Esophagus squamous epithelium (tissue), 5 donors: ENCODE data around the gene HTRA2. TPM values are rescaled to one million over a fixed set of nuclear protein-coding genes. Genes with fewer than 3 reads are reported as not detected.

Experiments used
- DNase-seq: peaks from one replicate; lab custom pipeline; 2025; lab: John Stamatoyannopoulos, UW
- H3K27ac ChIP-seq, 4 donors: fragments of 200-600 bp; sonication (generic); one replicate each; pipeline ENCODE4 v1.5.1; 2016 to 2019; ENCODE audit warnings: mild to moderate bottlenecking in 1 of 4
- H3K27me3 ChIP-seq, 4 donors: fragments of 200-600 bp; sonication (generic); 1 replicate in 3 of 4; 2 replicates in 1 of 4; pipeline versions ENCODE4 v1.5.1 to v1.6.0; 2017 to 2021; ENCODE audit warnings: antibody characterized with exemption in 1 of 4
- H3K36me3 ChIP-seq, 3 donors: fragments of 200-600 bp; sonication (generic); one replicate each; pipeline ENCODE4 v1.5.1; 2016 to 2019
- H3K4me1 ChIP-seq, 3 donors: fragments of 200-600 bp; sonication (generic); one replicate each; pipeline ENCODE4 v1.5.1; 2017 to 2019
- H3K4me3 ChIP-seq, 4 donors: fragments of 200-600 bp; sonication (generic); 1 replicate in 3 of 4; 2 replicates in 1 of 4; pipeline ENCODE4 v1.5.1; 2016 to 2019; ENCODE audit warnings: mild to moderate bottlenecking in 2 of 4, moderate library complexity in 1 of 4
- H3K9me3 ChIP-seq, 3 donors: fragments of 200-600 bp; sonication (generic); one replicate each; pipeline ENCODE4 v1.5.1; 2016 to 2019
- CTCF ChIP-seq, 6 experiments: fragments of 450-650 bp in 4 of 6; fragments of 200-600 bp in 2 of 6; sonication (generic) in 2 of 6; IDR thresholded peaks; one replicate each; pipeline ENCODE4 v1.5.1; 2016 to 2019; ENCODE audit warnings: antibody characterized with exemption in 6 of 6, mild to moderate bottlenecking in 4 of 6, moderate library complexity in 4 of 6
- POLR2A ChIP-seq, 4 donors: fragments of 450-650 bp; IDR thresholded peaks; one replicate each; pipeline ENCODE4 v1.6.1; 2017; ENCODE audit warnings: antibody characterized with exemption in 4 of 4, mild to moderate bottlenecking in 4 of 4, moderate library complexity in 3 of 4
- WGBS, 2 donors: methylation state at CpG; one replicate each; pipeline ENCODE4 v1.1.5; 2018; 5-methylcytosine and 5-hydroxymethylcytosine counted together
- intact Hi-C: fragments of 100-400 bp; cut with DNase I; formaldehyde crosslinking; loops from one replicate; pipeline ENCODE4 v1.15.0; 2022
- total RNA-seq, 4 donors: library from RNA; depleted of rRNA; stranded (reverse); fragments of >200 nt; gene quantifications; one replicate each; pipeline ENCODE4 v1.1.0, GENCODE V29; 2016
- donor health status: DM: yes; HTN: yes; CAD: no.

The HTRA2 gene
- total RNA-seq, 4 donors from 2014 or later = 16.9 to 25.8 (median 22.0) TPM

- peak within 1 kb of the TSS in 1 of 4 donors; percentile 28 for H3K4me3 ChIP-seq
These were observed 3.8 kb upstream of the HTRA2 start, which contains the start of gene DQX1 for GRCh38 chr2:74525717-74526648. DQX1 (minus strand) TSS chr2:74526231; CDS start chr2:74525729, 502 bp downstream.

GRCh38 chr2:74526649-74527230 is 3.0 kb upstream of the HTRA2 start:
- WGBS, 2 donors = 96 to 100% methylated on average over 8 to 11 of the region's 11 CpGs
- Histone ChIP-seq H3K4me1 (peaks cover 18 to 54% (median 28%) of the 10 kb centered on the region in 3 donors), H3K27ac (peak overlapping the region in 1 of 4 donors; percentile 14), H3K9me3 (no peaks in the 10 kb centered on the region), H3K4me3 (no peak overlapping the region), H3K27me3 (no peaks in the 10 kb centered on the region), H3K36me3 (peaks cover 7 to 29% (median 11%) of the 10 kb centered on the region in 3 donors)
- TF ChIP-seq POLR2A (IDR thresholded peaks at IDR 0.05) (no peak), CTCF (IDR thresholded peaks at IDR 0.05) (no peak)
- DNase-seq = no peak
- intact Hi-C loops = loop anchor here (5.0 kb wide), 1 partner anchor 44 kb away; the partner anchor contains the start of genes CCDC142 and TTC31

More at GRCh38 chr2:74525717-74526648, 3.8 kb upstream of the HTRA2 start, which contains the start of gene DQX1:
- Histone ChIP-seq H3K27me3 (peaks cover 0 to 4% (median 0%) of the 10 kb centered on the region in 4 donors), H3K9me3 (no peaks in the 10 kb centered on the region), H3K27ac (peak within 1 kb of the TSS; percentile 16 to 83 (median 67)), H3K4me1 (peaks cover 14 to 47% (median 22%) of the 10 kb centered on the region in 3 donors), H3K36me3 (peaks cover 7 to 29% (median 11%) of the 10 kb centered on the region in 3 donors)
- TF ChIP-seq POLR2A (IDR thresholded peaks at IDR 0.05) = no peak
- no peak for TF ChIP-seq CTCF (IDR thresholded peaks at IDR 0.05)
- intact Hi-C loops = loop anchor here (5.0 kb wide), 1 partner anchor 44 kb away; the partner anchor contains the start of genes CCDC142 and TTC31
- 63 to 66% methylated on average over 11 of the region's 11 CpGs for WGBS, 2 donors
- no peak for DNase-seq

GRCh38 chr2:74527741-74528140 is 2.0 kb upstream of the HTRA2 start:
- intact Hi-C loops = loop anchor here (5.0 kb wide), 1 partner anchor 45 kb away; the partner anchor contains the start of genes CCDC142 and TTC31
- H3K4me3 ChIP-seq = no peak overlapping the region
- no peak overlapping the region for H3K27ac ChIP-seq
- no peak for DNase-seq
- H3K27me3 ChIP-seq = no peaks in the 10 kb centered on the region
- H3K36me3 ChIP-seq = peaks cover 7 to 35% (median 15%) of the 10 kb centered on the region in 3 donors
- TF ChIP-seq POLR2A (IDR thresholded peaks at IDR 0.05) (no peak), CTCF (IDR thresholded peaks at IDR 0.05) (no peak)
- 91 to 96% methylated on average over 6 to 9 of the region's 9 CpGs for WGBS, 2 donors
- H3K9me3 ChIP-seq = no peaks in the 10 kb centered on the region
- peaks cover 18 to 58% (median 28%) of the 10 kb centered on the region in 3 donors for H3K4me1 ChIP-seq

- no peak for DNase-seq
- 21 to 22% methylated on average over 19 to 20 of the region's 29 CpGs for WGBS, 2 donors
- Histone ChIP-seq H3K27ac (peak overlapping the region; percentile 90 to 95 (median 91)), H3K9me3 (no peaks in the 10 kb centered on the region), H3K27me3 (no peaks in the 10 kb centered on the region), H3K4me3 (peak overlapping the region; percentile 83 to 98 (median 90)), H3K4me1 (peaks cover 18 to 58% (median 28%) of the 10 kb centered on the region in 3 donors), H3K36me3 (peaks cover 7 to 45% (median 21%) of the 10 kb centered on the region in 3 donors)
- no peak for TF ChIP-seq CTCF (IDR thresholded peaks at IDR 0.05)
- TF ChIP-seq POLR2A (IDR thresholded peaks at IDR 0.05) = no peak
- intact Hi-C loops = loop anchor here (5.0 kb wide), 1 partner anchor 46 kb away; the partner anchor contains the start of genes CCDC142 and TTC31
These were observed 955 bp upstream of the HTRA2 start for GRCh38 chr2:74528600-74529356.
